ENCODE measurements around the gene USP31.

Gene USP31

GRCh38 chr16:23149267-23149992 lies at the start of gene USP31:
Gene USP31 (minus strand): TSS chr16:23149452. CDS start chr16:23149270, 182 bp downstream.
- peak; percentile 90 for DNase-seq

DNA sequence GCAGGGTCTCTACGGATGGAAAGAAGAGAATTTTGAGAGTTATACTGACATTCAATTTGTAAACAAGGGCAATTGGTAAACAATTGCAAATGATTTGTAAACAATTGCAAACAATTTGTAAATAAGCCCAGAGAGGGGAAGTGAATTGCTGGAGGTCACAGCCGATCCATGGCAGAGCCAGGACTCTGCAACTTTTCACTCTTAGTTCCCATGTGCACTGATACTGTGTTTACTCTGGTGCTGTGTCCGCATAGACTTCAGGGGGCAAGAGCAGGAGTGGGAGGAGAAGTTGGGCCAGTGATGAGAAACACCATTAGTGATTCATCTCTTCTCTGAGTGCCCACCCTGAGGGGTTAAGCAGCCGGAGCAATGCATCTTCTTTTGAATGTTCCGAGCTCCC lies 47.3 kb upstream of the USP31 start:
- DNase-seq: no peak

GRCh38 chr16:23195366-23195978 lies 46.2 kb upstream of the USP31 start:
- no peak for DNase-seq

GRCh38 chr16:23194497-23195221 lies 45.4 kb upstream of the USP31 start:
- DNase-seq: no peak

GRCh38 chr16:23188911-23189310 lies 39.7 kb upstream of the USP31 start:
- DNase-seq: no peak

DNA sequence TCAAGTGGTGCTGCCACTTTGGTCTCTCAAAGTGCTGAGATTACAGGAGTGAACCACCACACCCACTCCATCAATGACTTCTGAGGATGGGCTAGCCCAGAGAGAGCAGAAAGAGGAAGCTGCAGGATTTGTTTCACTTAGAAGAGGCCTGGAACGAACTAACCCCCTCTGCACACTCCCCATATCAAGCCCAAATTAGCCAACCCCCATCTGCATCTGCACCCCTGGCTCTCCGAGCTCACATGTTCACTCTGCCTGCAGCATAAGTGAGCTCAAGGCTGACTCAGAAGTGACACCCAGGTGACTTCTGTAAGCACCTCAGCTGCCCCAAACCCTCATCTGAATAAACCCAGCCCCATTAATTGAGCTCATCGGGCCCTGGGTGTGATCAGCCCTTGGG lies 38.1 kb upstream of the USP31 start:
- DNase-seq: no peak

GRCh38 chr16:23186171-23186570 lies 36.9 kb upstream of the USP31 start:
- DNase-seq: no peak

DNA sequence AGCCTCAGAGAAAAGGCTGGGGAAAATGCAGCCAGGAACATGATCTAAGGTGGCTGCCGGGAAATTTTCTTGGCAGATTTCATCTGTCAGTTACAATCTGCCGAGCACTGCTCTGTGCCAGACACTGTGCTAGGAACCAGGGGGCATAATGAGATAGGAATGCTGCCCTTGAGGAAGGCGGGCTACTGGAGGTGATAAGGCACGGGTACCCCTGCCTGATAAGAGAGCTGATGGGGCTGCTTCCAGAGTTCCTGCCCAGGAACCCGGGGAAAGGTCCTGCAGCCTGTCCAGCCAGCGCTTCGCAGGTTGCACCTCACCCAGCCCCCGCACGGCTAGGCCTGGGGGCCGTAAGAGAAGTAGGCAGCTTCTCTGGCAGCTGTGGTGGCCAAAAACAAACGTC lies 36.4 kb upstream of the USP31 start:
- DNase-seq: no peak

DNA sequence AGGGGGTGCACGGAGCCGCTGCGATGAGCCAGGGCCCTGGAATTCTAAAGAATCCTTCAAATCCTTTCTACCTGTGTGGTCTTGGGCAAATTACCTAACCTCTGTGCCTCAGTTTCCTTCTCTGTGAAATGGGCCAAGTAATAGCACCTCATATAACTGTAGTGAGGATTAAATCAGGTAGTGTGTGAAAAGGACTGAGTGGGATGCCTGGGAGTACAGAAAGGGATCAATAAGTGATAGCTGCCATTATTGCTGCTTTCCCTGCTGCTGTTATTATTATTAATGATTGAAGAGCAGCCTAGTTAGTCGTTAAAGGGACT lies 34.3 kb upstream of the USP31 start:
- no peak for DNase-seq

- no peak for DNase-seq
These were observed 33.7 kb upstream of the USP31 start, which contains the start of gene SCNN1G for GRCh38 chr16:23182679-23183542. Gene SCNN1G (plus strand): TSS chr16:23182745. CDS start chr16:23186272, 3,527 bp downstream.

GRCh38 chr16:23182206-23182678 lies 33.0 kb upstream of the USP31 start:
- peak; percentile 78 to 79 for DNase-seq

GRCh38 chr16:23181506-23181905 lies 32.3 kb upstream of the USP31 start:
- no peak for DNase-seq

DNA sequence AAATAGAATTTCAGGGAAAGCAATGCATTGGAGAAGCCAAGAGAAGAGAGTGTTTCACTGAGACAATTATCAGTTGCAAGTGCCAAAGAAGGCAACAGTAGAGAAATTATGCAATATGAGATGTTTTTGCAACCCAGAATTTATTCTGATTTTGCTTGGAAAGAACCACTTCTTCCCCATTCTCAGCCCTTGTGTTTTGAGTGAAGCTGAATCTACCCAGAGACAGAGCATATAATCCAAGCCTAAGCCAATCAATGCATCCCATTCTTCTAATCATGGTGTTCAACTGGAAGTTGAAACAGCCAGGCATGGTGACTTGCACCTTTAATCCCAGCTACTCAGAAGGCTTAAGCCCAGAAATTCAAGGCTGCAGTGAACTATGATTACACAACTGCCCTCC lies 26.4 kb upstream of the USP31 start:
- no peak for DNase-seq

DNA sequence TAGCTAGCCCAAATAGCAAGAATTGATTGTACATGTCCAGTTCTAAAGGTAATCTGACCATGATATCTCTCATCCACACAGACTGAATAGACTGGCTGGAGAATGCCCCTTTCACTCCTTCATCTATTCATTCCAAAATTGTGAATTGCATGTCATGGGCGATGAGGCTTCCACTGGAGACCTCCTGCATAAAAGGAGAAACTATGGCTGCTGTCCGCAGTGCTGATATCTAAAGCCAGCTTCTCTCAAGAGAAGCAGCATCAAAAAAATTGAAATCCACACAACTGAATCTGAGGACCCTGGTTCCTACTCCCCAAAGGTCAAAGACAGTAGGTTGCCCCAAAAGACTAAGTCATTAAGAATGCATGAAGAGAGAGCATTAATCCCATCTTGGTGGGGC lies 25.4 kb upstream of the USP31 start:
- no peak for DNase-seq

DNA sequence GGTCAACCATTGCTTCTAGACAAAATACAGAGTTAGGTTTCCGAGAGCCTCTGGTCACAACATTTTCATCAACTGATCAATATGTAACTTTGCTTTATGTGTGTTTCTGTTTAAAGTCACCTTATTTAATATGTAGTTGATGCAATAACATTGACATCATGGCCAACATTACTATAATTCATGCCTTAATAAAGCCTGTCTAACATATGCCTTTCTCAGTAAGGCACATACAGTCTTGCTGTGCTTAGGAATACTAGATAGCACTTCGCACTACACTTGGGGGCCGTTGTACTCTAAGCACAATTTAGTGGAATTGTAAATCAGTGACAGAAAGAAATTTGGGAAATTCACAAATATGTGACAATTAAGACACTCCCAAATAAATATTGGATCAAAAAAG lies 23.7 kb upstream of the USP31 start:
- DNase-seq: no peak

DNA sequence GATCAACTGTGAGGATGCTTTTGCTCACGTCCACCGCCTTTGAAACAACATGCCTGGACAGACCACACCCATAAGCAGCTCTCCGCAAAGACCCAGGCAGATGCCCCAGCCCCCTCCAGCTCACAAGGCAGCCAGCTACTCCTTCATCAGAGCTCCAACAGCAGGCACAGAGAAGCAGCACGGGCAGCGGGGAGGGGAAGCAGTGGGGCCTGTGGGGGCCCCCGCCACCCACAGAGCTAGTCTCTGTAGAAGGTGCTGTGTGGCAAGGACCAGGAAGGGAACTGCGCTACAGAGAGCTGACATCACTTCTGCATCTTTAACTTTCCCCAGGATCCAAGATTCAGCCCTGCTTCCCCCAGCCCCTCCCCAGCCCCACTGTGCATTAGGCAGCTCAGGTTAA lies 23.3 kb upstream of the USP31 start:
- no peak for DNase-seq

DNA sequence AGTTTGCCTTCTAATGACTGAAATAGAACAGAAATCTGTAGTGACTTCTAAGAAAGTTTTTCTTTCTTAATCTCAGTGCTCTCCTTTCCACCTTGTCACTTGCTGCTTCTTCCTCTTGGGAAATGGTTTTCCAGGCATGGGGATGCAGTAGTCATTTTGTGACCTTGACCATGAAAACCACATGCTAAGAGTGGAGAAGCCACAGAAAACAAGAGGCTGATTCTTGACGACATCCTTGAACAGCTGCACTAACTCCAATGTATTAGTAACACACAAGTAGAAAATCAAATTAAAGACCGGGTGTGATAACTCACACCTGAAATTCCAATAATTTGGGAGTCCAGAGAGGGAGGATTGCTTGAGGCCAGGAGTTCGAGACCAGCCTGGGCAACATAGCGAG lies 15.5 kb upstream of the USP31 start:
- no peak for DNase-seq

- no peak for DNase-seq
These were observed 14.7 kb upstream of the USP31 start for GRCh38 chr16:23163921-23164320.

DNA sequence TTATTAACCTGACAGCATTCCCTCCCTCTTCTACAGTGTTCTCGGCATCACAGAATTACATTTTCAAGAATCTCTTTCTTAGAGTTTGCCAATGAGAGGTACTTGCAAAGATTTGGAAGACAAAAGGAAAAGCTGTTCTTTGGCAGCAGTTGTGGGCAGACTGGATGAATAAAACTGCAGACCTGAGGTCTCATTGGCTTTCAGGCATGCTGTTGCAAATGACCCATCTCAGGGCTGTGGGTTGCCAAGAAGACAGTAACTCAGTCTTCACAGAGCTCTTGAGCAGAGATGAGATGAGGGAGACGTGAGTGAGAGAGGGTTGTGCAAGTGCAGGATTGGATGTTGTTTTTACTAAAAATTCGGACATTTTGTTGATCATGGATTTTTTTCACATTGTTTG lies 11.3 kb upstream of the USP31 start:
- DNase-seq: no peak

DNA sequence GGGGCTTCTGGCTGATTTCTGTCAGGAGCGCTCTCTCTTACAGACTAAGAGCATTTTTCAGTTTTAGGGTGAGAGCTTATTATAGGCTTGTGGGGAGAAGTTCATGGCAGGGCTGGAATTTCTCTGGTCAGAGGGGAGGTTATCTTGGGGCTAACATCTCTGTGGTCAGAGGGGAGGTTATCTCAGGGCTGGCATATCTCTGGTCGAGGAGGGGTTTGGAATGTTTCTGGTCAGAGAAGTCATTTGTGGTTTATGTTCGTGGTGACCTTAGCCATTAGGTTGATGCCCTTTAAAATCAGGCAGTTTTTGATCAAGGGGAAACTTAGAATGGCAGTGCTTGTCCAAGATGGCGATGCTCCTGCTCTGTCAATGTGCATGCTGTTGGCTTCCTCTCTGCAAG lies 10.8 kb upstream of the USP31 start:
- no peak for DNase-seq

DNA sequence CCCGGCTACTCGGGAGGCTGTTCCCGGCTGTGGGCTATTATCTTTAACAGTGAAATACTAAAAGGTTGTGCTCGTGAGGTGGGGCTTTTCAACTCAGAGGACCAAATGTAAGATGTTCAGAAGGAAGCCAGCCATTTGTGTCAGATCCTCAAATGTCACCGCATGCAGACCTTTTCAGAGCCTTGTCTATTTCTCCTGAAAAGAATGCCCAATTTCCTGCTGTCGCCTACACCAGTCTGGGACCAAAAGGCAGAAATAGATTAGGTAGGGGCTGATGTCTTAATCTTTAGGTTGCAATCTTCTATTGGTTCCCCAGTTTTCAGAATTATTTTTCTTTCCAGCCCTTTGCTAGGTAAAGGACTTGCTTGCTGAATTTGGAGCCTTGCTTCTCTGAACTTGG lies 8.9 kb upstream of the USP31 start:
- DNase-seq: no peak

- no peak for DNase-seq
These were observed 7.8 kb upstream of the USP31 start for GRCh38 chr16:23156946-23157460.

DNA sequence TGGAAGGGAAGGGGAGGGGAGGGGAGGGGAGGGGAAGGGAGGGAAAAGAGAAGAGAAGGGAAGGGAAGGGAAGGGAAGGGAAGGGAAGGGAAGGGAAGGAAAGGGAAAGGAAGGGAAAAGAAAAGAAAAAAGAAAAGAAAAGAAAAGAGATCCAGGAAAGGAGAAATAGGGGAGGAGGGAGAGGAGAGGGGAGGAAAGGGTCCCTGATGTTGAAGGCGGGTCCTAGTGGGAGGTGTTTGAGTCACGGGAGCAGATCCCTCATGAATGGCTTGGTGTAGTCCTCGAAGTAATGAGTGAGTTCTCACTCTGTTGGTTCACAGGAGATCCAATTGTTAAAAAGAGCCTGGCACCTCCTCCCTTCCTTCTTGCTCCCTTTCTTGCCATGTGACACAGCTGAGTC lies 6.9 kb upstream of the USP31 start:
- no peak for DNase-seq
